Prostate gland (tissue), 2 donors: ENCODE results near the gene PPP5C.

ENCODE experiments used
- POLR2A ChIP-seq: fragments of 450-650 bp; IDR thresholded peaks from one replicate; pipeline ENCODE4 v1.6.1; 2016; ENCODE audit warnings: antibody characterized with exemption, mild to moderate bottlenecking
- POLR2AphosphoS5 ChIP-seq: sonication (generic); formaldehyde crosslinking; IDR thresholded peaks from one replicate; pipeline ENCODE4 v1.6.1; 2017; ENCODE audit warnings: antibody characterized with exemption
- TF ChIP-seq, protein P1 (sequence below), 4 experiments: fragments of 200-600 bp in 2 of 4; fragments of 450-650 bp in 2 of 4; sonication (generic) in 2 of 4; IDR thresholded peaks; 1 replicate in 3 of 4; 2 replicates in 1 of 4; pipeline ENCODE4 v1.5.1; 2016 to 2019; ENCODE audit warnings: antibody characterized with exemption in 4 of 4, mild to moderate bottlenecking in 2 of 4, moderate library complexity in 2 of 4

DNA sequence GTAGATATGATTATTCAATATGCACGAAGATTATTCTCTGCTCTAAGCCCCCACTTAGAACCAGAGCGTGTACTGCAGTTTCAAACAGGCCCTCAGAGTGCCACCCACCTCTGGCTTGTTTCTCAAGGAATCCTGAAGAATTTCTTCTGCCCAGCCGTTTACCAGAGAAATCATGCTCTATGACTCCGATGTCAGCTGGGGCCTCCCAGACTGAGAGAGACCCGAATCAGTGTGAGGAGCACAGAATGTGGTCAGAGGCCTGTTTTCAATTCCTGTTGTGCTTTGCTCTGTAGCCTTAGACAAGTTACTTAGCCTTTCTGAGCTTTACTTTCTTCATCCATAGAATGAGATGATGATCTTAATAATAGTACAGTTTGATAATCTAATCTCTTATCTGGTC is 76.3 kb downstream of the PPP5C start:
- TF ChIP-seq, protein P1, sequence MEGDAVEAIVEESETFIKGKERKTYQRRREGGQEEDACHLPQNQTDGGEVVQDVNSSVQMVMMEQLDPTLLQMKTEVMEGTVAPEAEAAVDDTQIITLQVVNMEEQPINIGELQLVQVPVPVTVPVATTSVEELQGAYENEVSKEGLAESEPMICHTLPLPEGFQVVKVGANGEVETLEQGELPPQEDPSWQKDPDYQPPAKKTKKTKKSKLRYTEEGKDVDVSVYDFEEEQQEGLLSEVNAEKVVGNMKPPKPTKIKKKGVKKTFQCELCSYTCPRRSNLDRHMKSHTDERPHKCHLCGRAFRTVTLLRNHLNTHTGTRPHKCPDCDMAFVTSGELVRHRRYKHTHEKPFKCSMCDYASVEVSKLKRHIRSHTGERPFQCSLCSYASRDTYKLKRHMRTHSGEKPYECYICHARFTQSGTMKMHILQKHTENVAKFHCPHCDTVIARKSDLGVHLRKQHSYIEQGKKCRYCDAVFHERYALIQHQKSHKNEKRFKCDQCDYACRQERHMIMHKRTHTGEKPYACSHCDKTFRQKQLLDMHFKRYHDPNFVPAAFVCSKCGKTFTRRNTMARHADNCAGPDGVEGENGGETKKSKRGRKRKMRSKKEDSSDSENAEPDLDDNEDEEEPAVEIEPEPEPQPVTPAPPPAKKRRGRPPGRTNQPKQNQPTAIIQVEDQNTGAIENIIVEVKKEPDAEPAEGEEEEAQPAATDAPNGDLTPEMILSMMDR (IDR thresholded peaks at IDR 0.05), result no peak
- no peak for TF ChIP-seq POLR2A
- TF ChIP-seq POLR2AphosphoS5, result no peak
